Immature natural killer cell (primary cell): ENCODE data around the gene MFSD12. TPM values are rescaled to one million over a fixed set of nuclear protein-coding genes. Genes with fewer than 3 reads are reported as not detected.
A peak's percentile ranks its signal among the peaks of the same experiment; 100 is the strongest.

Experiments used
- DNase-seq, 3 donors: peaks; one replicate each; pipeline ENCODE4 v3.0.0; 2022; ENCODE audit warnings: mixed read lengths in 1 of 3
- H3K27ac Mint-ChIP-seq, 6 donors: one replicate each; pipeline ENCODE4 v1.8.0; 2020; ENCODE audit warnings: mixed read lengths in 6 of 6, mild to moderate bottlenecking in 5 of 6, inconsistent platforms in 4 of 6, moderate library complexity in 3 of 6
- H3K27me3 Mint-ChIP-seq, 3 donors: one replicate each; pipeline ENCODE4 v1.8.0; 2020 to 2021; ENCODE audit warnings: low read depth in 3 of 3, mild to moderate bottlenecking in 3 of 3, mixed read lengths in 3 of 3, moderate library complexity in 3 of 3, inconsistent platforms in 1 of 3
- H3K36me3 Mint-ChIP-seq, 3 donors: one replicate each; pipeline ENCODE4 v1.8.0; 2020; ENCODE audit warnings: mixed read lengths in 3 of 3, inconsistent platforms in 2 of 3, mild to moderate bottlenecking in 2 of 3
- H3K4me1 Mint-ChIP-seq, 2 donors: one replicate each; pipeline ENCODE4 v1.8.0; 2020; ENCODE audit warnings: inconsistent platforms in 2 of 2, mild to moderate bottlenecking in 2 of 2, mixed read lengths in 2 of 2, moderate library complexity in 1 of 2
- H3K4me3 Mint-ChIP-seq, 5 donors: one replicate each; pipeline ENCODE4 v1.8.0; 2020; ENCODE audit warnings: mild to moderate bottlenecking in 5 of 5, mixed read lengths in 5 of 5, inconsistent platforms in 3 of 5, moderate library complexity in 3 of 5
- H3K9me3 Mint-ChIP-seq, 6 donors: one replicate each; pipeline ENCODE4 v1.8.0; 2020; ENCODE audit warnings: mild to moderate bottlenecking in 6 of 6, mixed read lengths in 6 of 6, inconsistent platforms in 4 of 6, moderate library complexity in 3 of 6
- polyA plus RNA-seq, 3 donors: library from polyadenylated mRNA; unstranded; fragments of 300-500 nt; fragmentation: Illumina TruSeq; gene quantifications; one replicate each; pipeline ENCODE4 v1.2.3, GENCODE V29; 2021

Gene MFSD12
- polyA plus RNA-seq, 3 donors from 2014 or later: 17.1 to 26.9 (median 25.6) TPM

GRCh38 chr19:3506384-3507340, 50.7 kb downstream of the MFSD12 start:
- no peaks in the 10 kb centered on the region for H3K9me3 Mint-ChIP-seq
- peaks cover 0 to 7% (median 0%) of the 10 kb centered on the region in 3 donors for H3K36me3 Mint-ChIP-seq
- peaks cover 11 to 22% (median 15%) of the 10 kb centered on the region in 3 donors for H3K27me3 Mint-ChIP-seq
- DNase-seq: peak; percentile 45 to 52 (median 47)
- peaks cover 41 to 45% of the 10 kb centered on the region in 2 donors for H3K4me1 Mint-ChIP-seq
- H3K4me3 Mint-ChIP-seq: peak overlapping the region; percentile 86 to 91 (median 89)
- peak overlapping the region; percentile 69 to 99 (median 92) for H3K27ac Mint-ChIP-seq

GRCh38 chr19:3505598-3506383, 51.6 kb downstream of the MFSD12 start, which contains the start of gene FZR1:
FZR1 (plus strand) TSS chr19:3506311; CDS start chr19:3522990, 16,679 bp downstream.
- Mint-ChIP-seq H3K27ac (peak within 1 kb of the TSS; percentile 98 to 100 (median 99)), H3K4me3 (peak within 1 kb of the TSS; percentile 88 to 93 (median 89)), H3K9me3 (no peaks in the 10 kb centered on the region), H3K36me3 (peaks cover 0 to 7% (median 0%) of the 10 kb centered on the region in 3 donors), H3K4me1 (peaks cover 46 to 48% of the 10 kb centered on the region in 2 donors), H3K27me3 (peaks cover 13 to 27% (median 17%) of the 10 kb centered on the region in 3 donors)
- peak; percentile 100 for DNase-seq

GRCh38 chr19:3504735-3505134, 52.7 kb downstream of the MFSD12 start:
- Mint-ChIP-seq H3K36me3 (peaks cover 0 to 4% (median 0%) of the 10 kb centered on the region in 3 donors), H3K27me3 (peaks cover 24 to 38% (median 26%) of the 10 kb centered on the region in 3 donors), H3K9me3 (no peaks in the 10 kb centered on the region), H3K4me3 (peak overlapping the region in 4 of 5 donors; percentile 26 to 93 (median 62)), H3K4me1 (peaks cover 49 to 50% of the 10 kb centered on the region in 2 donors), H3K27ac (peak overlapping the region; percentile 98 to 100 (median 99))
- no peak for DNase-seq

- H3K4me3 Mint-ChIP-seq: no peak overlapping the region
- no peak for DNase-seq
- no peaks in the 10 kb centered on the region for H3K36me3 Mint-ChIP-seq
- no peaks in the 10 kb centered on the region for H3K9me3 Mint-ChIP-seq
- peaks cover 26 to 30% (median 30%) of the 10 kb centered on the region in 3 donors for H3K27me3 Mint-ChIP-seq
- H3K4me1 Mint-ChIP-seq: peaks cover 38 to 42% of the 10 kb centered on the region in 2 donors
- H3K27ac Mint-ChIP-seq: peak overlapping the region in 5 of 6 donors; percentile 61 to 100 (median 98)
Measured at GRCh38 chr19:3503036-3503572, 54.3 kb downstream of the MFSD12 start.

- H3K27me3 Mint-ChIP-seq: peaks cover 26 to 29% (median 28%) of the 10 kb centered on the region in 3 donors
- H3K4me1 Mint-ChIP-seq: peaks cover 30 to 38% of the 10 kb centered on the region in 2 donors
- no peak overlapping the region for H3K4me3 Mint-ChIP-seq
- peaks cover 0 to 1% (median 0%) of the 10 kb centered on the region in 6 donors for H3K9me3 Mint-ChIP-seq
- DNase-seq: no peak
- peaks cover 0 to 5% (median 0%) of the 10 kb centered on the region in 3 donors for H3K36me3 Mint-ChIP-seq
- peak overlapping the region in 2 of 6 donors; percentile 10 to 99 for H3K27ac Mint-ChIP-seq
Measured at GRCh38 chr19:3501780-3502179, 55.6 kb downstream of the MFSD12 start.

- Mint-ChIP-seq H3K27ac (peak within 1 kb of the TSS; percentile 96 to 99 (median 98)), H3K4me1 (peaks cover 25 to 30% of the 10 kb centered on the region in 2 donors), H3K4me3 (peak within 1 kb of the TSS; percentile 86 to 96 (median 92)), H3K27me3 (peaks cover 19 to 22% (median 20%) of the 10 kb centered on the region in 3 donors), H3K36me3 (peaks cover 0 to 8% (median 0%) of the 10 kb centered on the region in 3 donors), H3K9me3 (peaks cover 0 to 1% (median 0%) of the 10 kb centered on the region in 6 donors)
- peak; percentile 93 to 95 (median 95) for DNase-seq
Measured at GRCh38 chr19:3500429-3501101, 56.8 kb downstream of the MFSD12 start, which contains the start of gene DOHH. DOHH (minus strand) TSS chr19:3500674; CDS start chr19:3496814, 3,860 bp downstream.

- Mint-ChIP-seq H3K36me3 (peaks cover 0 to 12% (median 0%) of the 10 kb centered on the region in 3 donors), H3K4me3 (peak overlapping the region; percentile 86 to 96 (median 92))
- no peak for DNase-seq
Measured at GRCh38 chr19:3499738-3500428, 57.5 kb downstream of the MFSD12 start.

GRCh38 chr19:3497757-3498520, 59.4 kb downstream of the MFSD12 start:
- Mint-ChIP-seq H3K4me1 (peaks cover 20 to 27% of the 10 kb centered on the region in 2 donors), H3K9me3 (peaks cover 0 to 1% (median 0%) of the 10 kb centered on the region in 6 donors), H3K4me3 (peak overlapping the region in 2 of 5 donors; percentile 12 to 18), H3K27me3 (peaks cover 17 to 19% (median 18%) of the 10 kb centered on the region in 3 donors), H3K36me3 (peaks cover 0 to 12% (median 0%) of the 10 kb centered on the region in 3 donors), H3K27ac (peak overlapping the region in 3 of 6 donors; percentile 1 to 51 (median 10))
- no peak for DNase-seq

More at GRCh38 chr19:3499738-3500428, 57.5 kb downstream of the MFSD12 start:
- Mint-ChIP-seq H3K27me3 (peaks cover 17 to 19% (median 18%) of the 10 kb centered on the region in 3 donors), H3K9me3 (peaks cover 0 to 1% (median 0%) of the 10 kb centered on the region in 6 donors), H3K27ac (peak overlapping the region; percentile 96 to 99 (median 98)), H3K4me1 (peaks cover 22 to 27% of the 10 kb centered on the region in 2 donors)

- peaks cover 20 to 27% of the 10 kb centered on the region in 2 donors for H3K4me1 Mint-ChIP-seq
- peaks cover 0 to 12% (median 0%) of the 10 kb centered on the region in 3 donors for H3K36me3 Mint-ChIP-seq
- peaks cover 17 to 19% (median 18%) of the 10 kb centered on the region in 3 donors for H3K27me3 Mint-ChIP-seq
- no peak overlapping the region for H3K4me3 Mint-ChIP-seq
- H3K27ac Mint-ChIP-seq: peak overlapping the region in 1 of 6 donors; percentile 18
- peaks cover 0 to 1% (median 0%) of the 10 kb centered on the region in 6 donors for H3K9me3 Mint-ChIP-seq
- DNase-seq: no peak
Measured at GRCh38 chr19:3496392-3497273, 60.8 kb downstream of the MFSD12 start.

GRCh38 chr19:3494559-3494958, 62.8 kb downstream of the MFSD12 start:
- H3K9me3 Mint-ChIP-seq: peaks cover 0 to 1% (median 0%) of the 10 kb centered on the region in 6 donors
- no peak overlapping the region for H3K27ac Mint-ChIP-seq
- peaks cover 0 to 12% (median 0%) of the 10 kb centered on the region in 3 donors for H3K36me3 Mint-ChIP-seq
- peaks cover 7 to 12% of the 10 kb centered on the region in 2 donors for H3K4me1 Mint-ChIP-seq
- H3K4me3 Mint-ChIP-seq: no peak overlapping the region
- peaks cover 1 to 6% (median 5%) of the 10 kb centered on the region in 3 donors for H3K27me3 Mint-ChIP-seq
- no peak for DNase-seq
